Type B pancreatic cell (in vitro differentiated cells): Measurements from ENCODE around the gene DIPK1A. TPM values are rescaled to one million over a fixed set of nuclear protein-coding genes. Genes with fewer than 3 reads are reported as not detected.

Experiments
- DNase-seq: peaks from one replicate; pipeline ENCODE4 v3.0.0; 2021; ENCODE audit warnings: mixed read lengths; ENCODE audit not compliant: unreplicated experiment; ENCODE audit errors: extremely low spot score
- H3K27ac Mint-ChIP-seq: 2 replicates; pipeline ENCODE4 v1.8.0; 2021; ENCODE audit warnings: mild to moderate bottlenecking, mixed read lengths
- H3K27me3 Mint-ChIP-seq: 2 replicates; pipeline ENCODE4 v1.8.0; 2021; ENCODE audit warnings: mixed read lengths
- H3K36me3 Mint-ChIP-seq: 2 replicates; pipeline ENCODE4 v1.8.0; 2021; ENCODE audit warnings: mixed read lengths
- H3K4me1 Mint-ChIP-seq: one replicate; pipeline ENCODE4 v1.8.0; 2021; ENCODE audit warnings: mixed read lengths; ENCODE audit not compliant: unreplicated experiment
- H3K4me3 Mint-ChIP-seq: 2 replicates; pipeline ENCODE4 v1.8.0; 2021; ENCODE audit warnings: mild to moderate bottlenecking, mixed read lengths
- H3K9me3 Mint-ChIP-seq: 2 replicates; pipeline ENCODE4 v1.8.0; 2021; ENCODE audit warnings: mixed read lengths
- total RNA-seq: library from RNA; stranded (reverse); gene quantifications from 2 replicates; pipeline ENCODE4 v1.2.1, GENCODE V29; 2021; ENCODE audit warnings: low replicate concordance
- TF ChIP-seq, protein P1 (sequence below): fragments of 200-600 bp; sonication (generic); conservative IDR thresholded peaks from 2 replicates; pipeline ENCODE4 v1.5.0; 2021; ENCODE audit warnings: antibody characterized with exemption, mild to moderate bottlenecking

Gene DIPK1A
- total RNA-seq, 1 donor from 2014 or later, result 4.6 TPM

DNA sequence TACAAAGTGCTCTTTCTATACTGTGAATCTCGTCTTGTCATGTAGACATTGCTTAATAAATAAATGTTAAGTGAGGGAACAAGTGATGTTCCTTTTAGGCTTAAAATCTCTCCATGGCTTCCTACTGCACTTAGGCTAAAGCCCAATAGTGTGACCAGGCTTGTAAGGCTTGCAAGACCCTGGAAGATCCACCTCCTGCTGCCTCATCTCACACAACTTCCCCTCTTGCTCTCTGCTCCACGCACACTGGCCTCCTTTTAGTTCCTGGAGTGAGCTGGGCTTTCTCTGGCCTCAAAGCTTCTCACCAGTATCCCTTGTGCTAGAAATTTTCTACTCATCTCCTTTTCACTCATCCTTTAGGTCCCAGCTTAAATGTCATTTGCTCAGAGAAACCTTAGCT, 41.5 kb upstream of the DIPK1A start:
- Mint-ChIP-seq H3K27ac (no peak overlapping the region), H3K4me3 (no peak overlapping the region), H3K4me1 (peaks cover 10% of the 10 kb centered on the region), H3K9me3 (no peaks in the 10 kb centered on the region), H3K36me3 (no peaks in the 10 kb centered on the region), H3K27me3 (peaks cover 3% of the 10 kb centered on the region)
- TF ChIP-seq, protein P1, sequence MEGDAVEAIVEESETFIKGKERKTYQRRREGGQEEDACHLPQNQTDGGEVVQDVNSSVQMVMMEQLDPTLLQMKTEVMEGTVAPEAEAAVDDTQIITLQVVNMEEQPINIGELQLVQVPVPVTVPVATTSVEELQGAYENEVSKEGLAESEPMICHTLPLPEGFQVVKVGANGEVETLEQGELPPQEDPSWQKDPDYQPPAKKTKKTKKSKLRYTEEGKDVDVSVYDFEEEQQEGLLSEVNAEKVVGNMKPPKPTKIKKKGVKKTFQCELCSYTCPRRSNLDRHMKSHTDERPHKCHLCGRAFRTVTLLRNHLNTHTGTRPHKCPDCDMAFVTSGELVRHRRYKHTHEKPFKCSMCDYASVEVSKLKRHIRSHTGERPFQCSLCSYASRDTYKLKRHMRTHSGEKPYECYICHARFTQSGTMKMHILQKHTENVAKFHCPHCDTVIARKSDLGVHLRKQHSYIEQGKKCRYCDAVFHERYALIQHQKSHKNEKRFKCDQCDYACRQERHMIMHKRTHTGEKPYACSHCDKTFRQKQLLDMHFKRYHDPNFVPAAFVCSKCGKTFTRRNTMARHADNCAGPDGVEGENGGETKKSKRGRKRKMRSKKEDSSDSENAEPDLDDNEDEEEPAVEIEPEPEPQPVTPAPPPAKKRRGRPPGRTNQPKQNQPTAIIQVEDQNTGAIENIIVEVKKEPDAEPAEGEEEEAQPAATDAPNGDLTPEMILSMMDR, result no peak
- no peak for DNase-seq

DNA sequence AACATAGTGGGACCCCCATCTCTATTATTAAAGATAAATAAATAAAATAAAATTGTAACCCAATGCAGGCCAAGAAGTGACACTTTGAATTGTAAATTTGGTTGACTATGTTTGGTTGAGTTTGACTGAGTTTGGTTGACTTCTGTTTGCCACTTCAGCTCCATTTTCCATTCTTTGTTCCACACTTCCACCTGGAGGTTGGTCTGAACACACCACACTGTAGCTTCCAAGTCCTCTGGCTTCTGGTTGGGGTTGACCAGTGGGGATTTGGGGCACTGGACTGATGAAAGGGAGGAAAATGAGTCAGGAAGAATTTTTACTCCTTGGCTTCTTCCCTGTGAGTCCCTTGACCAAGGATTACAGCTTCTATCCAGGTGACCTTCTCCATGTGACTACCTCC, 40.6 kb upstream of the DIPK1A start:
- H3K36me3 Mint-ChIP-seq, result no peaks in the 10 kb centered on the region
- no peak overlapping the region for H3K27ac Mint-ChIP-seq
- H3K9me3 Mint-ChIP-seq, result no peaks in the 10 kb centered on the region

DNA sequence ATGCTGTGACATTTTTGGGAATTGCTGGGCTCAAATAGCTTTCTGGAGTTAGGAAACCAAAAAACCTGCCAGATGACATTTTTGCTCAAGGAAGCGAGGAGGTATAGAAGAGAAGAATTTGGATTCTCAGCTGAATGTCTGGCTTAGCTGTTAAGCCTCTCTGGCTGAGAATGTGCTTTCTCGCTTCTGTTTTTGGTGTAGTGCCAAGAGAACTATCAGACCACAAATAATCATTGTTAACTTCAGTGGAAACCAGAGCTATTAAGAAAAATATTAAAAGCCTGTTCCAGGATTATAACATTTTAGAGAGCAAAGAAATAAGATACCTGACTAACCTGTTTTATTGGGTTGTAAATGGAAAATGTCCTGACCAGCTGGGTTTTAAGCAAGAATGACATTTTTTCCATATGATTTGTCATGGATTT, 39.5 kb upstream of the DIPK1A start:
- no peaks in the 10 kb centered on the region for H3K9me3 Mint-ChIP-seq
- peaks cover 3% of the 10 kb centered on the region for H3K27me3 Mint-ChIP-seq
- H3K27ac Mint-ChIP-seq, result peak overlapping the region; percentile 73
- peak overlapping the region; percentile 23 for H3K4me3 Mint-ChIP-seq
- no peak for DNase-seq
- TF ChIP-seq, protein P1, result no peak
- H3K36me3 Mint-ChIP-seq, result no peaks in the 10 kb centered on the region
- peaks cover 10% of the 10 kb centered on the region for H3K4me1 Mint-ChIP-seq

More for the DNA sequence above, 40.6 kb upstream of the DIPK1A start:
- no peak for DNase-seq
- H3K4me1 Mint-ChIP-seq, result peaks cover 10% of the 10 kb centered on the region
- TF ChIP-seq, protein P1, result no peak
- no peak overlapping the region for H3K4me3 Mint-ChIP-seq
- H3K27me3 Mint-ChIP-seq, result peaks cover 3% of the 10 kb centered on the region

DNA sequence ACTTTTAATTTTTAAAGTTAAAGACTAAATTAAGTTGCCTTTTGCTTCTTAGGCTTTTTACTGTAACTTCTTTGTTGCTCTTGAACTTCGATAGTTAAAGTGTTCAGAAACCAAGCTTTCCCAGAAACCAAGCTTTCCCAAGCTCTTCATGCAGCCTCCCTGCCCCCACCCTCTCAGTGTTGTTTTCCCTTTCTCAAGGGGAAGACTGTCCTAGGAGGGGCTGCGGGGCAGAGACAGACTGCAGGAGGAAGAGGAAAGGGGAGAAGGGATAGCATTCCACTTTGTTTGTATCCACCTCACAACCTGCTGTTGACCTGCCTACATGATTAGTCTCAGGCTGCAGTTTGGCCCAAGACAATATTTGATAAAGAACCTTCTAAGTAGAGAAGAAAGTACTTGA, 39.0 kb upstream of the DIPK1A start:
- TF ChIP-seq, protein P1, result no peak
- no peaks in the 10 kb centered on the region for H3K36me3 Mint-ChIP-seq
- peaks cover 3% of the 10 kb centered on the region for H3K27me3 Mint-ChIP-seq
- peak overlapping the region; percentile 7 for H3K4me3 Mint-ChIP-seq
- no peaks in the 10 kb centered on the region for H3K9me3 Mint-ChIP-seq
- peaks cover 10% of the 10 kb centered on the region for H3K4me1 Mint-ChIP-seq
- peak overlapping the region; percentile 73 for H3K27ac Mint-ChIP-seq
- no peak for DNase-seq

DNA sequence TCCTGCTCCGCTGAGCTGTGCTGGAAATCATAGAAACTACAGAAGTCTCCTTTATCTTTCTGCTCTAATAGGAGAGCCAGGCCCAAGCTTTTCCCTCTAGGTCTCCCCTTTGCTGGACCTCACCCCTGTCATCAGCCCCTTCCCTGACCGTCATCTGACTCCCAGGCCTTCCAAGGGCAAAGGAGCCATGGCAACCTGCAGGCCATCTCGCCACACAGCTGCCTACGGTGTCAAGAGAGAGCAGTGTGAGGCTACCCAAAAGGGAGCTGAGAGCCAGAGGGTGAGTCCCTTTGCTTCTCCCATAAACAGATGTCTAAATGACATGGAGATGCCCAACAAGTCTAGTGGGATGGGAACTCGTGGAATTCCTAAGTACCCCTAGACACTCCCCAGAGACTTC, 37.6 kb upstream of the DIPK1A start:
- TF ChIP-seq, protein P1, result no peak
- H3K27me3 Mint-ChIP-seq, result no peaks in the 10 kb centered on the region
- no peaks in the 10 kb centered on the region for H3K36me3 Mint-ChIP-seq
- no peak overlapping the region for H3K27ac Mint-ChIP-seq
- no peaks in the 10 kb centered on the region for H3K9me3 Mint-ChIP-seq
- H3K4me3 Mint-ChIP-seq, result no peak overlapping the region
- no peak for DNase-seq
- peaks cover 10% of the 10 kb centered on the region for H3K4me1 Mint-ChIP-seq
